Astrocyte (in vitro differentiated cells and primary cell): ENCODE data around the gene TNK1. TPM values are rescaled to one million over a fixed set of nuclear protein-coding genes. Genes with fewer than 3 reads are reported as not detected.

ENCODE experiments used
- DNase-seq: peaks from one replicate; pipeline ENCODE4 v3.0.0-alpha.2; 2010; ENCODE audit warnings: low read depth
- FAIRE-seq: peaks from 2 replicates; lab custom pipeline; 2011; peaks lifted over from hg19 to GRCh38; lab: Jason Lieb, UNC
- H2AFZ ChIP-seq: 2 replicates; pipeline ENCODE4 v1.6.0; 2012; ENCODE audit warnings: low read depth, low read length, inconsistent platforms
- H3K27ac ChIP-seq: 2 replicates; pipeline ENCODE4 v1.5.1; 2011; ENCODE audit warnings: low read depth, low read length, inconsistent platforms
- H3K27me3 ChIP-seq: 2 replicates; pipeline ENCODE4 v1.6.0; 2011; ENCODE audit warnings: low read length, inconsistent platforms; ENCODE audit not compliant: insufficient read depth
- H3K36me3 ChIP-seq: 2 replicates; pipeline ENCODE4 v1.5.1; 2011; ENCODE audit warnings: low read length, inconsistent platforms; ENCODE audit not compliant: insufficient read depth
- H3K4me1 ChIP-seq: 2 replicates; pipeline ENCODE4 v1.5.1; 2011; ENCODE audit warnings: low read length, inconsistent platforms; ENCODE audit not compliant: insufficient read depth
- H3K4me2 ChIP-seq: 2 replicates; pipeline ENCODE4 v1.6.0; 2012; ENCODE audit warnings: low read length, inconsistent platforms
- H3K4me3 ChIP-seq: 2 replicates; pipeline ENCODE4 v1.5.1; 2011; ENCODE audit warnings: low read depth, mild to moderate bottlenecking, low read length, inconsistent platforms; ENCODE audit not compliant: insufficient read depth
- H3K79me2 ChIP-seq: 2 replicates; pipeline ENCODE4 v1.6.0; 2012; ENCODE audit warnings: mild to moderate bottlenecking, low read length, inconsistent platforms; ENCODE audit not compliant: insufficient read depth
- H3K9ac ChIP-seq: 2 replicates; pipeline ENCODE4 v1.6.0; 2012; ENCODE audit warnings: mild to moderate bottlenecking, low read length, inconsistent platforms
- H3K9me3 ChIP-seq: 2 replicates; pipeline ENCODE4 v1.5.1; 2012; ENCODE audit warnings: low read depth, mild to moderate bottlenecking, low read length, inconsistent platforms; ENCODE audit not compliant: insufficient read depth
- H4K20me1 ChIP-seq: 2 replicates; pipeline ENCODE4 v1.6.0; 2012; ENCODE audit warnings: low read length, inconsistent platforms; ENCODE audit not compliant: insufficient read depth
- H3K27ac Mint-ChIP-seq: one replicate; pipeline ENCODE4 v1.8.0; 2021; ENCODE audit warnings: mild to moderate bottlenecking, mixed read lengths; ENCODE audit not compliant: unreplicated experiment
- H3K27me3 Mint-ChIP-seq: one replicate; pipeline ENCODE4 v1.8.0; 2021; ENCODE audit warnings: low read depth, mixed read lengths; ENCODE audit not compliant: unreplicated experiment
- H3K36me3 Mint-ChIP-seq: one replicate; pipeline ENCODE4 v1.8.0; 2021; ENCODE audit warnings: low read depth, mixed read lengths; ENCODE audit not compliant: unreplicated experiment
- H3K4me1 Mint-ChIP-seq: one replicate; pipeline ENCODE4 v1.8.0; 2021; ENCODE audit warnings: low read depth, mixed read lengths; ENCODE audit not compliant: unreplicated experiment
- H3K4me3 Mint-ChIP-seq: one replicate; pipeline ENCODE4 v1.8.0; 2021; ENCODE audit warnings: mild to moderate bottlenecking, moderate library complexity, mixed read lengths; ENCODE audit not compliant: unreplicated experiment
- H3K9me3 Mint-ChIP-seq: one replicate; pipeline ENCODE4 v1.8.0; 2021; ENCODE audit warnings: mild to moderate bottlenecking, mixed read lengths; ENCODE audit not compliant: unreplicated experiment
- CTCF ChIP-seq: IDR thresholded peaks from 2 replicates; pipeline ENCODE4 v1.5.1; 2011; ENCODE audit warnings: low read depth, mild to moderate bottlenecking, inconsistent platforms, low read length, moderate library complexity; ENCODE audit not compliant: insufficient read depth
- EZH2 ChIP-seq: IDR thresholded peaks from 2 replicates; pipeline ENCODE4 v1.6.1; 2012; ENCODE audit warnings: mild to moderate bottlenecking, low read length, inconsistent platforms; ENCODE audit not compliant: insufficient read depth
- total RNA-seq: library from RNA; stranded (reverse); gene quantifications from 2 replicates; pipeline ENCODE4 v1.2.1, GENCODE V29; 2021

Gene TNK1
- total RNA-seq, 1 donor from 2014 or later, result 1.6 TPM

- no peak for FAIRE-seq
- Histone ChIP-seq H3K9ac (no peak overlapping the region), H3K27ac (no peak overlapping the region), H3K79me2 (no peaks in the 10 kb centered on the region), H3K4me2 (peak overlapping the region; percentile 84), H3K4me1 (peaks cover 27% of the 10 kb centered on the region), H3K36me3 (no peaks in the 10 kb centered on the region), H3K27me3 (peaks cover 27% of the 10 kb centered on the region), H2AFZ (peak overlapping the region; percentile 75), H4K20me1 (peaks cover 13% of the 10 kb centered on the region), H3K4me3 (no peak overlapping the region), H3K9me3 (no peaks in the 10 kb centered on the region)
- Mint-ChIP-seq H3K4me3 (peak overlapping the region; percentile 92), H3K9me3 (no peaks in the 10 kb centered on the region), H3K27ac (peak overlapping the region; percentile 58), H3K36me3 (peaks cover 3% of the 10 kb centered on the region), H3K4me1 (peaks cover 13% of the 10 kb centered on the region), H3K27me3 (no peaks in the 10 kb centered on the region)
- peak; percentile 55 for DNase-seq
- TF ChIP-seq CTCF (peak; percentile 39), EZH2 (no peak)
Observed at GRCh38 chr17:7436556-7437368, 55.9 kb downstream of the TNK1 start.

- TF ChIP-seq CTCF, result no peak
- DNase-seq, result no peak
Observed at GRCh38 chr17:7437369-7437863, 56.5 kb downstream of the TNK1 start.

More at GRCh38 chr17:7437369-7437863, 56.5 kb downstream of the TNK1 start:
- Histone ChIP-seq H2AFZ (peak overlapping the region; percentile 68), H3K4me3 (no peak overlapping the region), H3K9me3 (no peaks in the 10 kb centered on the region), H3K79me2 (no peaks in the 10 kb centered on the region), H3K4me1 (peaks cover 27% of the 10 kb centered on the region), H3K9ac (no peak overlapping the region), H3K4me2 (peak overlapping the region; percentile 84), H4K20me1 (peaks cover 13% of the 10 kb centered on the region), H3K27ac (no peak overlapping the region), H3K36me3 (no peaks in the 10 kb centered on the region), H3K27me3 (peaks cover 27% of the 10 kb centered on the region)
- peak overlapping the region; percentile 88 for H3K27ac Mint-ChIP-seq
- H3K4me3 Mint-ChIP-seq, result peak overlapping the region; percentile 94
- peaks cover 6% of the 10 kb centered on the region for H3K36me3 Mint-ChIP-seq
- no peaks in the 10 kb centered on the region for H3K9me3 Mint-ChIP-seq
- H3K27me3 Mint-ChIP-seq, result no peaks in the 10 kb centered on the region
- peaks cover 13% of the 10 kb centered on the region for H3K4me1 Mint-ChIP-seq
- no peak for FAIRE-seq
